ENCODE data around the gene NKX6-2.
"Not testable (repeated sequence)": the region's sequence is repeated elsewhere in the genome, so short reads cannot be mapped to it uniquely, and the experiment has no call there.

NKX6-2 gene

GRCh38 chr10:132780356-132780755, 5.6 kb downstream of the NKX6-2 start:
- no peak for DNase-seq (ENCODE audit: low read depth in 3 of 3)

GRCh38 chr10:132779549-132780294, 6.2 kb downstream of the NKX6-2 start:
- DNase-seq (ENCODE audit: low read depth in 3 of 3): no peak

GRCh38 chr10:132777441-132777840, 8.5 kb downstream of the NKX6-2 start:
- DNase-seq (ENCODE audit: low read depth in 3 of 3): no peak

- no peak for DNase-seq (ENCODE audit: low read depth in 3 of 3)
These were observed 9.1 kb downstream of the NKX6-2 start for GRCh38 chr10:132776821-132777220.

- DNase-seq (ENCODE audit: low read depth in 3 of 3): no peak
These were observed 9.8 kb downstream of the NKX6-2 start for GRCh38 chr10:132776186-132776585.

GRCh38 chr10:132774902-132775863, 10.8 kb downstream of the NKX6-2 start:
- DNase-seq (ENCODE audit: low read depth in 3 of 3): no peak

- no peak for DNase-seq (ENCODE audit: low read depth in 3 of 3)
These were observed 11.6 kb downstream of the NKX6-2 start for GRCh38 chr10:132774181-132774901.

- not testable (repeated sequence) for DNase-seq (ENCODE audit: low read depth in 3 of 3)
These were observed 13.1 kb downstream of the NKX6-2 start for GRCh38 chr10:132772816-132773215.

- no peak for DNase-seq (ENCODE audit: low read depth in 3 of 3)
These were observed 15.6 kb downstream of the NKX6-2 start for GRCh38 chr10:132770061-132771021.

GRCh38 chr10:132768346-132769248, 17.4 kb downstream of the NKX6-2 start:
- DNase-seq (ENCODE audit: low read depth in 3 of 3): no peak

GRCh38 chr10:132766291-132766690, 19.7 kb downstream of the NKX6-2 start:
- DNase-seq (ENCODE audit: low read depth in 3 of 3): no peak

- no peak for DNase-seq (ENCODE audit: low read depth in 3 of 3)
These were observed 20.5 kb downstream of the NKX6-2 start for GRCh38 chr10:132765435-132765834.

GRCh38 chr10:132764108-132764507, 21.8 kb downstream of the NKX6-2 start:
- DNase-seq (ENCODE audit: low read depth in 3 of 3): no peak

GRCh38 chr10:132763545-132763944, 22.4 kb downstream of the NKX6-2 start:
- no peak for DNase-seq (ENCODE audit: low read depth in 3 of 3)

GRCh38 chr10:132762267-132762666, 23.7 kb downstream of the NKX6-2 start:
- DNase-seq (ENCODE audit: low read depth in 3 of 3): no peak

- no peak for DNase-seq (ENCODE audit: low read depth in 3 of 3)
These were observed 24.4 kb downstream of the NKX6-2 start for GRCh38 chr10:132761395-132762060.

GRCh38 chr10:132758865-132759264, 27.1 kb downstream of the NKX6-2 start:
- no peak for DNase-seq (ENCODE audit: low read depth in 3 of 3)

- DNase-seq (ENCODE audit: low read depth in 3 of 3): no peak
These were observed 28.8 kb downstream of the NKX6-2 start for GRCh38 chr10:132757171-132757570.

GRCh38 chr10:132756591-132756990, 29.4 kb downstream of the NKX6-2 start:
- no peak for DNase-seq (ENCODE audit: low read depth in 3 of 3)

All from stimulated activated CD4-positive, alpha-beta T cell treated with anti-CD3 and anti-CD28 coated beads, TNF-alpha, amount 100 ng/mL, for 48 hours (primary cell).